Stimulated activated CD4-positive, alpha-beta T cell treated with anti-CD3 and anti-CD28 coated beads, Interleukin-12 subunit alpha, Interleukin-12 subunit beta, amount 100 ng/mL, for 24 hours (primary cell): ENCODE data around the gene PIAS4.
A peak's percentile ranks its signal among the peaks of the same experiment; 100 is the strongest.

Experiments used
- DNase-seq, 2 experiments: peaks; one replicate each; pipeline ENCODE4 v3.0.0-alpha.2; 2020; ENCODE audit warnings: low read depth in 2 of 2

PIAS4 gene

DNA sequence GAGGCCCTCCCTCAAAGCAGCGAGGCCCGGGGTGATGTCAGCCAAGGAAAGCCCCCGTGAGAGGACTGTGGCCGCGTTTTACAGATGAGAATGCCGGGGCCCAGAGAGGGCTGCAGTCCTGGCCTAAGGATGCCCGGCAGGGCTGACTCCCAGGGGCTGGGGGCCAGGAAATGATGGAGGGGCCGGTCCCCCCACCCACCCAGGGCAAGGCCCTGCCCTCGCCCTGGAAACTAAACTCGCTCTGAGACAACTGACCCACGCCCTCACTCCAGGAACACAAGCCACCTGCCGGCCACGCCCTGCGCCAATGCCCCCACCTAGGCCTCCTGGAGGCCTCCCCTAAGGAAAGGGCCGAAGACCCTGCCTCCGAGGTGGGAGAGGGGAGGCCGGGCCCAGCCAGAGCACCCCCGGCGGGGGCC, 51.9 kb downstream of the PIAS4 start:
- no peak for DNase-seq

DNA sequence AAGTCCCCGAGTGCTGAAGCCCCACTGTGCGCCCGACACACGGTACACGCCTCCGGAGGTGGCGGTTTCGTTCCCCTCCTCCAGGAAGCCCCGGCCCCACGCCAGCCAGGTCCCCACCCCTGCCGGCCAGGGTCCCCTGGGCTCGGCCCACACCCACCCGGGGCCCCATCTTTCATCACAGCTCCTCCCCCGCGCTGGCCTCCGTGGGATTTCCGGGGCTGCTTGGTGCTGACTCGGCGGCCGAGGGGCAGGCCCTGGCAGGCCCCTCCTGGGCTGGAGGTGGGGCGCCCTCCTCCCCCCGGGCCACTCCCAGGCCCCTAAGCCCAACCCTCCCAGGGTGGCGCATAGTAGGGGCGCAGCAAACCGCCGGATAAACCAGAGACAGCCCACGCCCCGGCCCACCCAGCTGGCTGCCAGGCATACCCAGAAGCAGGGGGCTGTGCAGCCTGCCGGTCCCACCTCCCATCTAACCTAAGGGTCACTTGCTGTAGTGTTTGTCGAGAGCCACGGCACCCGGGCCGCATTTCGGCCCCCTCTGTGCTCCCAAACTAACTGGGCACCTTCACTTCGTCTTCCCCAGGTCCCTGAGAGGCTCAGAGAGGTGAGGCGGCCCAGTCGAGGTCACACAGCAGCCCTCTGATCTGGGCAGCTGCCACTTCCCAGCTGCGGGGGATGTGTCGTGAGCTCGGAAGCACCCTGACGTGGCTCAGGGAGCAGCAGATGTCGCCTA, 52.5 kb downstream of the PIAS4 start:
- no peak for DNase-seq

DNA sequence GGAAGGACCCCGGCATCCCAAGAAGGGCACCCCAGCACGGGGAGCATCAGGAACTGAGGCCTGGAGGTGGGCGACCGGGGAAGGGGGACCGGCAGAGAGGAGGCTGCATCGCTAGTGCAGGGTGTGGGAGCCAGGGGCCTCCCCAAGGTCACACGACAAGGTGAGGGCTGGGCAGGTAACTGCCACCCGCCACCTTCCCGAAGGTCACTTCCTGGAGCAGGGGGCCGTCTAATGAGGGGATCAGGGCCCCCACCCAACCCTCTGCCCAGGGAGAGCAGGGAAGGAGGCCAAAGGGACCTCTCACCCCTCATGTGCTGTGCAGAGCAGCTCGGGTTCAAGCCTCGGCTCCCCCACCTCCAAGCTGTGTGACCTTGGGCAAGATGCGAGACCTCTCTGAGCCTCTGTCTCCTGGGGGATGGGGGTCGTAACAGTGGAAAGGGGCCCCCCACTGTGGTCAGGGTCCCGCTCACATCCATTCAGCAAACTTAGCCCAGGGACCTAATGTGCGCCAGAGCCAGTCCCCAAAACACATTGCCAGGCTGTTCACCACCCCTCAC, 53.2 kb downstream of the PIAS4 start:
- no peak for DNase-seq

DNA sequence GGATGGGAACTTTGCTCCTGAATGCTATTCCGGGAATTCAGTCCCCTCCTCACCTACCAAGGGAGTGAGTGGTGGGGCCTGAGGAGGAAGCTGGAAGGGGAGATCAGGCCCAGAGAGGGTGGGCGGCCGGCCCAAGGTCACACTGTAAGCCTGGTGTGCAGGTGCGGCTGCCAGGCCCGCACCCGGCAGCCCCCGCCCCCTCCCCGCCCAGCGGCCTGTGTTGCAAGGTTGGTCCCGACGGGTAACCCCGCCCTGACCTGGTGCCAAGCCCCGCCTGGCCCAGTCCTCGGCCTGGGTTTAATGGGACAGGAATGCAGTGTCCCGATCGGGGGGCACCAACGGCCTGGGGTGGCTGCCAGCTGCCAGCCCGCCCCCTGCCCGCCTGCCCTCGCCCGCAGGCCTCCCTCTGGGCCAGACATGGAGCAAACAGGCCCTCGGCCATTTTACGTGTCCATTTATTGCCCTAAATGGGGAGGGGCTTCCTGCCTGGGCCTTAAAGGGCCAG, 53.7 kb downstream of the PIAS4 start:
- DNase-seq: no peak

DNA sequence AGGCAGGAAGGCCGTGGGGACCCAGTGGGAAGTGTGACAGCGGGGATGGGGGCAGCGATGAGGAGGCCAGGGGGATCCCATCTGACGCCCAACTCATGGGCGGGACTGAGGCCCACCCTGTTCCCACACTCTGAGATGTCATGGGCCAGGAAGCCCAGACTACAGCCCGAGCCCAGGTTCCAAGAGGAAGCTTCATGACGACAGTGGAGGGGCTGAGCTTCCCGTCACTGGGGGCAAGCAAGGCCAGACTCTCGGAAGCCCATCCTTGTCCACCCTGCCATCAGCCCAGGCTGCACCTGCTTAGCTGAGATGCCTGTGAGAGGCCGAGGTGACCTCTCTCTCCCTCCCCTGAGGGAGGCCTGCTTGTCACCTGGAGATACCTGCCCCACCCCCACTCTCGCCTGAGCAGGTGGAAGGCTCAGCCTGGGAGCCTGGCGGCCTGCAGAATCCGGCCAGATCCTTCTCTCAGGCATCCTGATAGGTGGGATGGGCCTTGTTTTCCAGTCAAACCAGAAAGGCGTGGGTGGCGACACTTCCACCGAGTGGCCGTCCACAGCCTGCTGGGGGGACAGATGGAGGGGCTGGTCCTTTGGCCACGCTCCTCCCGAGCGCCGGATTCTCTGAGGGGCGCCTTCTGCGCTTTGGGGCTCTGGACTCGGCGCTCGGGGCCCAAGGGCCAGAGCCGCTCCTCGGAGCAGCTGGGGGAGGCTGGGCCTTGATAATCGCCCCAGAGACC, 54.3 kb downstream of the PIAS4 start:
- no peak for DNase-seq

DNA sequence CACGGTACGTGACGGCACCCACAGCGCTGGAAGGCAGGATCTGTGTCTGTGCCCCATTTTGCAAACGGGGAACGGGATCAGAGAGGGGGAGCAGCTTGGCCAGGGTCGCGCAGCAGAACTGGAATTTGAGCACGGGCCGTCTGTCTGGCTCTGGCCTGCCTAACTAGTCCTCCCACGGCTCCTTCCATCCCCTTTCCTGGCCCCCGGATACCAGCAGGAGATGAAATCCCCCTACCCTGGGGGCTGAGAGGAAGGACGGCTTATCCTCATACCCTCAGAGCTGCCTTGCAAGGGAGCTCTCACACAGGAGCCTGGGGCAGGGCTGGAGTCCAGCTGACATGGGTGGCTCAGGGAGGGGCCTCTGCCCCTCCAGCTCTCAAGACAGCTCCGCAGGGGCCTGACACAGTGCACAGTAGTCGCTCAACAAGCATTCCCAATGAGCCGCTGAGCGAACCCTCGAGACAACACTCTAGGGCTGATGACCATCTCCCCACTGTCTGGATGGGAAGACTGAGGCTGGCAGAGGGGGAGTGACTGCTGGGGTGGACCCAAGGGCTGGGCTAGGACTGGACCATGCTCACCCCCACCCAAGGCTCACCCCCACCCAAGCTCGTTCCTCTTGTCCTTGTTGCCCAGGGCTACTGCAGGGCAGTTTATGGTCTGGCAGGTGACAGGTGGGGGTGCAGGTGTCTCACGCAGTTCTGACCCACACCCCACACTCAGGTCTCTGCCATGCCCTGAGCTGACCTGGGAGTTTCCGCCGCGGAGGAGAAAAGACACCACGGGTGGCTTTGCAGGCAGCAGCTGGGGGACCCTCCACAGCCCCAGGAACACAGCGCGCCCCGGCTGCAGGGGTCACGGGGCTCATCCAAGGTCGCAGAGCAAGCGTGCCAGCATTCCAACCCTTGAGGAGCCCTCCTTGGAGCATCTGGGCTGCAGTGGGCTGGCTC, 55.2 kb downstream of the PIAS4 start:
- DNase-seq: no peak

DNA sequence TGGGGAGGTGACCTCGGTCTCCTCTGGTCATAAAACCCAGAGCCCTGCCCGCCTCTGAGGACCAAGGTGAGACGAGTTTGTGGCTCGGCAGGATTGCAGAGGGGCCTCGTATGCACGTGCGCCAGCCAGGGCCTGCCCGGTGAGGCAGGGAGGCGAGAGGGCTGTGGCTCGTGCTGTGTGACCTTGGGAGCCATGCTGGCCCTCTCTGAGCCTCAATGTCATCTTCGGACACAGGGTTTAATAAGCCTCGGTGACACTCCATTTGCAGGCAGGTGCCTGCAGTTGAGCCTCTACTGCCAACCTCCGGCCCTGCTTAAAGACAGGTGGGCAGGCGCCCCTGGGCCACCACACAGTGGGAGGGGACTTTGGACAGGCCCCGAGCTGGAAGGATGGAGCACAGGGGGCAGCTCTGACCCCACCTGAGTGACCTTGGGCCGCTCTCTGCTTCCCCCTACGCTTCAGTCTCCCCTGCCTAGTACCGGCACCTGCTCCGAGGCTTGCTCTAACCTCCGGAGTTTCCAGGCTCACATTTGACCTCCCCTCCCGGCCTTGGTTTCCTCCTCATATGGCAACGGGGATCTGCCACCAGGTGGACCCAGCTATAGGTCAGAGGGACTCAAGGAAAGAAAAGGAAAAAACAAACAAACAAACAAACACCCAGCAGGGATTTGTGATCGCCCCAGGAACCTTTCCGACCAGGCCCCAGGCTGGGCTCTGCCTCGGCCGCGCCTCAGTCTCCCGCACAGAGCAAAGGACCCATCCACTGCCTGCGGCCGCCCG, 56.0 kb downstream of the PIAS4 start:
- no peak for DNase-seq

DNA sequence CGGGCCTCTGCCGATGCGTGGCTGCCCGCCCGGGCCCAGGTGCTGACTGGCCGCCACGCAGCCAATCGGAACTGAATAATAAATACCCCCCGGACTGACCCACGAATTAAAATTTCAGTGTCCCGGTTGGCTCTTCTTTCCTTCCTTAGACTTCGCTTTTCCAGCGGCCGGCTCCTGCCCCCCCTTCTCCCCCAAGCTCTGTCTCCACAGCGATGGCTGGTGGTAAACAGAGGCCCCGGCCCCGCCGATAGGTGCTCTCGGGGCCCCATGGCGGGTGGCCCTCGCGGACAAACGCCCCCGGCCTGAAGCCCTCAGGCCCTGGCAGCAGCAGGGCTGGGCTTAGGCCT, 56.6 kb downstream of the PIAS4 start:
- DNase-seq: no peak

DNA sequence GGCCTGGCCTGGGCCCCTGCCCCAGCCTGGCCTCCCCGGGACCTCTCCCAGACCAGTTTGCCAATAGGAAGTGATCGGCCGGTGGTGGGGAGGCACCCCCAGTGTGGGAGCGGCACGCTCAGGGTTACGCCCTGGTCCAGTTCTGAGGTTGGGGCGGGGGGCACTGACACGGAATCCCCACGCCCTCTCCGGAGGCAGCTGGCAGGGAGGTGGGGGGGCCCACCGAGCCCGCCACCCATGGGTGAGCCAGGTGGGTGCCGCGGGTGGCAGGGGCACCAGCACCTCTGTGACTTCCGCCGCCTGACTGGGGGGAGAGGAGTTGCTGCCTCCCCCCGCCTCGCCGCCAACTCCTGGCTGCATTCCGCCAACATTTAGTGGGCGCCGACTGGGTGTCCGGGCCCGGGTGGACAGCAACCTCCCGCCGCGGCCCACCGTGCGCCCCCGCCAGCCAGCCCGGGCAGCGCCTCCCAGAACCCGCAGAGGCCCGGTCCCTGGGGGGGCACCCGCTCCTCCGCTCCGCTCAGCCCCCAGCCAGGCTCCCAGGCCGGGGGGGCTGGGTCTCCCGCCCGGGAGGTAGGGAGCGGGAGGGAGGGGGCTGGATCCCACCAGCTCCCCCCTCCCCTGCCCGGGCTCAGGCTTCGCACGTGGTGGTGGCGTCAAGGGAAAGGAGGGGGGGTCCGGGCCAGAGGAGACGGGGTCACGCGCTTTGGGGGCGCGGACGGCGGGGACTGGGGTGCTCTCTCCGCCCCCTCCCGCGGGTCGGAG, 57.1 kb downstream of the PIAS4 start:
- DNase-seq: no peak

DNA sequence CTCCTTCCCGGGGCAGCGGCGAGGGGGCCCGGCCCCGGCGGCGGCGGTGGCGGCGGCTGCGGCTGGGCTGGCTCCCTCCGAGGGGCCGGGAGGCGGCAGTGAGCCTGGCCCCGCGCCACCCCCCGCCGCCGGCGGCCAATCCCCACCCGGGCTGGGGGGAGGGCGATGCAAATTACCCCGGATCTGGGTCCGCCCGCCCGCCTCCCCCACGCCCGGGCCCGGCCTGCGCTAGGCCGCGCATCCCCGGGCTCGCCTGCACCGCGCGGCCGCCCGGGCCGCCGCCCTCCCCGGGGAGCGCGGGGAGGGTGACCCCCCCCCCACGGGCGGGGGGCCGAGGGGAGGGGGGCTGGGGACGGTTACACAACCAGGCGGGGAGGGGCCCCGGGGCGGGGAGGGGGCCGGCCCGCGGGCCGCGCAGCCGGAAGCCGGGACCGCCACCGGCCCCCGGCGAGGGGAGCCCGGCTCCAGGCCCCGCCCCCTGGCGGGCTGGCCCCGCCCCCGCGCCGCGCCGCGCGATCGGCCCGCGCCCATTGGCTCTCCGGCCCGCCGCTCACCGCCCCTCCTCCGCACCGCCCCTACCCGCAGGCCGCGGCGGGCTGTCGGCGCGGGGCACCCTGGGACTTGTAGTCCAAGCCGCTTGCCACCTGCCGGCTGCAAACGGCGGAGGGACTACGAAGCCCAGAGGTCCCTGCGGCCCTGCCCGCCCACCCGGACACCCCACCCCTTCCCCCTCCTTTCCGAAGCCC, 58.1 kb downstream of the PIAS4 start:
- DNase-seq: peak; percentile 91 to 92

DNA sequence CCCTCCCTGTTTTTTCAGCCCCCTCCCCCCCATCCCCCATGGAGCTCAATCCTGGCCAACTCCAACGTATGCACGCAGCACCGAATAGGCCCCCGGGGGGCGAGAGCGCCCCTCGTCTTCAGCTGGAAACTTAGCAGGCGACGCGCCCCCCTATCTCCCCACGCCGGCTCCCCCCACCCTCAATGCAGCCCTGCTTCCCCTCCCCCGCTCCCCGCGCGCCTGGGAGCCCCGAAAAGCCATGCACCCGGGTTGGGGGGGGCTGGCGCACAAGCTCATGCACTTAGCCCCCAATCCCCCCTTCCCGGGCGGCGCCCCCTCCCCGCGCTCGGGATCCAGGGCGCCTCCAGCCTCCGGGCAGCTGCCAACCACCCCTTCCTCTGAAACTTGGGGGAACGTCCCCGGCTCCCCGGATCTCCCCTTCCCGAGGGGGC, 58.7 kb downstream of the PIAS4 start:
- DNase-seq: no peak

DNA sequence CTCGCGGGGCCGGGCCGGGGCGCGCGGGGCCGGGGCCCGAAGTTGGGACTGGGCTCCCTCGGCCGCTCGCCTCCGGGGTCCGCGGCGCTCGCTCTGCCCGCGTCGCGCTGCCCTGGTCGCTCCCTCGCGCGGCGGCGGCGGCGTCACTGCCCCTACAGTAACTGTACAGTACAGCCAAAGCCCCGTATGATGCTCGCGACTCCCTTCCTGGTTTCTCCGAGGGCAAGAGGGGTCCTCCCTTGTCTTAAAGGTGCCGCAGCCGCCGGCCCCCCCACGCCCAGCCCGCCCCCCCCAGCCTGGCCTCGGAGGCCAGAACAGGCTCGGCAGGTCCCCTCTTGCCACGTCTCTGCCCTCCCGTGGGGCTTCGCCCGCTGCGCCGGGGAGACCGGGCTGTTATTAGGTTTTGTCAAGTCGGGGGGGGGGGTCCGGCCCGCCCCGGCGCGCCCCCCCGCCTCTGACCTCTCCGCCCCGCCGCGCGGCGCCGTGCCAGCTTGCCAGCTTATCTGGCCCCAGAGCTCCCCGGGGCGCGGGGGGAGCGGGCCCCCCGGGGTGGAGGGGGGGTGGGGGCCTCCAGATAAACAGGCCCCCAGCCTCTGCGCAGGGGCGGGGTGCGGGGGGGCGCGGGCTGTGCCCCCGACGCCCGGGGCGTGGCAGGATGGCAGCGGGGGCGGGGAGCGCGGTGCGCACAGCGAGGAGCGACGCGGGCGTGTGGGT, 59.3 kb downstream of the PIAS4 start, which contains the start of gene ZBTB7A:
ZBTB7A (minus strand) TSS at position 218 of the 714 bp plus-strand sequence. CDS start 11,667 bp downstream, outside the sequence.
- no peak for DNase-seq

DNA sequence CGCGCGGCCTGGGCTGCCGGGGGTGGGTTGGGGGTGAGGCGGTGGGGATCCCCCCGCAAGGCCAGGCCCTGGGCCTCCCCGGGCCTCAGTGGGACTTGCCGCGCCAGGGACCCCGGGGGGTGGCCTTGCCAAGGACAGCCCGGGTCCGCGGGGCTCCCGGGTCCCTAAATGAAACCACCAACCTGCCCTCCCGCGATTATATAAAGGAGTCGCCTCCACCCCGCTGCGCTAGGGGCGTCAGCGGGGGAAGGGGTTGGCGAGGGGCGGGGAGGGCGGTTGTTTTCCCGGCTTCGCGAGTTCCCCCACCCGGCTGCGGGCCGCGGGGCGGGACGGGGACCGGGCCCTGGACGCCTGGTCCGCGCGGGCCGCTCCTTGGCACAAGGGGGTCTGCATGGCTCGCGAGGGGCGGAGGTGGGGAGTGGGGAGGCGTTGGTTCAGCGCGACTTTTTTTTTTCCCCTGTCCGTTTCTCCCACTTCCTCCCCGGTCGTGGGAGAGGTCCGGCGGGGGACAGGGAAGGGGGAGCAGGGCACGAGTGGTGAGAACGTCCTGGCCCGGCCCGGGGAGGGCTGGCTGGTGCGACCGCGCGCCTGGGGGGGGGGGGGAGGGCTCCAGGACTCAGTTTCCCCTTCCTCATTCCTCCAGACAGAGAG, 60.0 kb downstream of the PIAS4 start:
- DNase-seq: no peak

DNA sequence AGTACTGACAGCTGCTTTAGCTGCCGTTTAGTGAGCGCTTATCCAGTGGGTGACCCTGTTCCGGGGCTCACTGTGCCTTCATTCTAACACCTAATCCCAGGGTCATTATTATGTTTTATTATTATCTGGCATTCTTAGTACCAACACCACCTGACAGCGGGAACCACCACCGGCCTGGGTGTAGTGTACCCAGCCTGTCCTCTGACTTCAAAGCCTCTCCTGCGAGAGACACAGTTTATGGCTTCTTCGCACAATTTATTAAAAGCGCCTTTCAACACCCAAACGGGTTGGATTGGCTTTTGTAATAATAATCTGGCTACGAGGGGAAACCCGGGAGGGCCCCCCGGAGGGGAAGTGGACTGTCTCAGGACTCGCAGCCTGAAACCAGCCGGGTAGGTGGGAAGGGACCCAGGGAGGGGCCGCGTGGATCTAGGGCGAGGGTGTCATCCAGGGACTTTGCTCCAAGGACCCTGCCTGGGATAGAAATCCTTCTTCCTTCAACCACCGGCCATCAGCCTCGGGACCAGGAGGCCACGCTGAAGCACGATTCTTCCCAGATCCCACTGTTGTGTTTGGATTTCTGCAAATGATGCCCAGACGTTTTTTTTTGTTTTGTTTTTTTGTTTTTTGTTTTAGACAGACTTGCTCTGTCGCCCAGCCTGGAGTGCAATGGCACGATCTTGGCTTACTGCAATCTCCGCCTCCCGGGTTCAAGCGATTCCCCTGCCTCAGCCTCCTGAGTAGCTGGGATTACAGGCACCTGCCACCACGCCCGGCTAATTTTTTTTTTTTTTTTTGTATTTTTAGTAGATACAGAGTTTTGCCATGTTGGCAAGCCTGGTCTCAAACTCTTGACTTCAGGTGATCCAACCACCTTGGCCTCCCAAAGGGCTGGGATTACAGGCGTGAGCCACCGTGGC, 60.8 kb downstream of the PIAS4 start:
- DNase-seq: no peak

DNA sequence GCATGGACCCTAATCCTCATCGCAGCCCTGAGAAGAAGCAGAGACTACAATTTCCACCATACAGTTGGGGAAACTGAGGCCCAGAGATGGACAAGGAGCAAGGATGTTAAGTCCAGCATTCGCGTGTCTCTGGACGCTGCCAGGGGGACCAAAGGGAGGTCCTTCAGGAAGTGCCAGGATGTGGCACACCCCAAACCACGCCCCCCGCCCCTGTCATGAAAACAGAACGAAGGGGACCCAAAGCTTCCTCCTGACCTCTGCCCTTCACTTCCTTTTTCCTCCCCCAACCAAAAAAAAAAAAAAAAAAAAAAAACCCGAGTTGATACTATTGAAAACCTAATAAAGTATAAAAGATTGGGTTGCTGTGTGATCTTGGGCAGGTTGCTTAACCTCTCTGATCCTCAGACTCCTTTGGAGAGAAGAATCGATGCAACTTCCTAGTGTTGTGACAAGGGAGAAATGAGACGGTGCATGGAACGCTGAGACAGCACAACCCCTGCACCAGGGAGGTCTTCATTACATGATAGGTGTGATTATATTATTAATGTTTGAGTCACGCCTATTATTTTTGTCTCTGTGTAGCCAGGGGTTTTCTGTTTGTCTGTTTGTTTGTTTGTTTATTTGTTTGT, 61.9 kb downstream of the PIAS4 start:
- DNase-seq: no peak

DNA sequence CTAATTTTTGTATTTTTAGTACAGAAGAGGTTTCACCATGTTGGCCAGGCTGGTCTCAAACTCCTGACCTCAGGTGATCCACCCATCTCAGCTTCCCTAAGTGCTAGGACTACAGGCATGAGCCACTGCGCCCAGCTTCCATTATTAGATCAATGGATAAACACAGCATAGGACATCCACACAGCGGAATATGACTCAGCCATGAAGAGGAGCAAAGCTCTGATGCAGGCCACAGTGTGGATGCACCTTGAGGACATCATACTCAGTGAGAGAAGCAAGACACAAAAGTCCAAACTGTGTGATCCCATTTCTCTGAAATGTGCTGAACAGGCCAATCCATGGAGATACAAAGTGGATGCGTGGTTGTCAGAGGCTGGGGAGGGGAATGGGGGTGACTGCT, 64.1 kb downstream of the PIAS4 start:
- DNase-seq: no peak

DNA sequence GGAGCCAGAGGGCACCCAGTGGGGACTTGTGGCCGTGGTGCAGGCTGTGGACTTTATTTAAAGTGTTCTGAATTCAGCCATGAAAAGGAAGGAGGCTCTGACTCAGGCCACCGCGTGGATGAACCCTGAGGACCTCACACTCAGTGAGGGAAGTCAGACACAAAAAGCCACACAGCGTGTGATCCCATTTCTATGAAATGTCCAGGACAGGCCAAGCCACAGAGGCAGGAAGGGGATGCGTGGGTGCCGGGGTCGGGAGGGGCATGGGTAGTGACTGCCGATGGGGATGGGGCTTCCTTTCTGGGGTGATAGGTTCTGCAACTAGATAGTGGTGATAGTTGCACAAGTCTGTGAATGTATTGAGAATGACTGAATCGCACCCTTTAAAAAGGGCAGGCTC, 67.8 kb downstream of the PIAS4 start:
- no peak for DNase-seq
